GM13976 (cell line): ENCODE data around the gene SCGN.

ENCODE experiments used
- DNase-seq: peaks from one replicate; pipeline ENCODE4 v3.0.0; 2012; ENCODE audit warnings: low spot score
- in situ Hi-C: fragments of 300-500 bp; cut with MboI; formaldehyde crosslinking; loops from one replicate; pipeline ENCODE4 v1.12.0; 2022; ENCODE audit warnings: low sequenced_read_pairs, mixed read lengths, inconsistent platforms; ENCODE audit not compliant: unreplicated experiment
- TF ChIP-seq, protein P1 (sequence below): IDR thresholded peaks from 2 replicates; pipeline ENCODE4 v1.5.1; 2012; ENCODE audit warnings: borderline replicate concordance, mild to moderate bottlenecking; ENCODE audit not compliant: insufficient read depth; ENCODE audit errors: extremely low read depth, missing control alignments, control extremely low read depth

SCGN gene

DNA sequence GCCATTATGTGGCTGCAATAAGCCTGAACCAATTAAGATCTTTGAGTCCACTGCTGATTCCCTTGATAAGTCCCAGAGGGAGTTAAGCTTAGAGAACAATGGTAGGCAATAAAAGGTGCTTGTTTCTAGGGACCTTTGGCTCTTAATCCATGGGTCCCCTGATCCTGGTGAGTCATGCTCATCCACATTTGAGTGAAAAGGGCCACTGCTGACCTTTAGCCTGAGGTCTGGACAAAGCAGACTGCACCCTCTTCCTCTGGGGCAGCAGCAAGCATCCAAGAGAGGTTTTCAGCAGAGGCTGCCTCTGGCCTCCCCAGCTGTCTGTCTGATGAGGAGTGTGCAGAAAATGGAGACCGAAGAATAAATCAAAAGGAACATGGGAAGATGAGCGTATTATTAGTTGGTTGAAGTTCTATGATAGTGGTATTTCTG is 16.1 kb upstream of the SCGN start:
- in situ Hi-C loops, result no loop called here
- TF ChIP-seq, protein P1, sequence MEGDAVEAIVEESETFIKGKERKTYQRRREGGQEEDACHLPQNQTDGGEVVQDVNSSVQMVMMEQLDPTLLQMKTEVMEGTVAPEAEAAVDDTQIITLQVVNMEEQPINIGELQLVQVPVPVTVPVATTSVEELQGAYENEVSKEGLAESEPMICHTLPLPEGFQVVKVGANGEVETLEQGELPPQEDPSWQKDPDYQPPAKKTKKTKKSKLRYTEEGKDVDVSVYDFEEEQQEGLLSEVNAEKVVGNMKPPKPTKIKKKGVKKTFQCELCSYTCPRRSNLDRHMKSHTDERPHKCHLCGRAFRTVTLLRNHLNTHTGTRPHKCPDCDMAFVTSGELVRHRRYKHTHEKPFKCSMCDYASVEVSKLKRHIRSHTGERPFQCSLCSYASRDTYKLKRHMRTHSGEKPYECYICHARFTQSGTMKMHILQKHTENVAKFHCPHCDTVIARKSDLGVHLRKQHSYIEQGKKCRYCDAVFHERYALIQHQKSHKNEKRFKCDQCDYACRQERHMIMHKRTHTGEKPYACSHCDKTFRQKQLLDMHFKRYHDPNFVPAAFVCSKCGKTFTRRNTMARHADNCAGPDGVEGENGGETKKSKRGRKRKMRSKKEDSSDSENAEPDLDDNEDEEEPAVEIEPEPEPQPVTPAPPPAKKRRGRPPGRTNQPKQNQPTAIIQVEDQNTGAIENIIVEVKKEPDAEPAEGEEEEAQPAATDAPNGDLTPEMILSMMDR, result no peak
- no peak for DNase-seq

DNA sequence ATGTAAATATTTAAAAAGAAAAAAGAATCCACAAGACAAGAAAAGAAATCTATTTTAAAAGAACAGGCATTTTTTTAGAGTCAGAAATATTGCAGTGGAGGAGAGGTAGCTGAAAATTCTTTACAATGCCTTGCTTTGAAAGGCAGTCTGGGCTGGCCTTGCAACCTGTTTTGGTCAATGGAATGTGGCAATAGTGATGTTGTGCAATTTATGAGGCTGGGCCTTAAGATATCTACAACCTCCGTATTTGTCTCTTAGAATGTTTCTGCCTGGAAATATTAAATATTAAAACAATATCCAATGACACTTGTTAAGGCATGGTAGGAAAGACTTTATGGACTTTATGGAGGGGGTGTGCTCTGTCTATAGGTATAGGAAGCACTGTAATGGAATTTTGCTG is 14.8 kb upstream of the SCGN start:
- DNase-seq, result no peak
- TF ChIP-seq, protein P1, result no peak
- in situ Hi-C loops, result no loop called here

DNA sequence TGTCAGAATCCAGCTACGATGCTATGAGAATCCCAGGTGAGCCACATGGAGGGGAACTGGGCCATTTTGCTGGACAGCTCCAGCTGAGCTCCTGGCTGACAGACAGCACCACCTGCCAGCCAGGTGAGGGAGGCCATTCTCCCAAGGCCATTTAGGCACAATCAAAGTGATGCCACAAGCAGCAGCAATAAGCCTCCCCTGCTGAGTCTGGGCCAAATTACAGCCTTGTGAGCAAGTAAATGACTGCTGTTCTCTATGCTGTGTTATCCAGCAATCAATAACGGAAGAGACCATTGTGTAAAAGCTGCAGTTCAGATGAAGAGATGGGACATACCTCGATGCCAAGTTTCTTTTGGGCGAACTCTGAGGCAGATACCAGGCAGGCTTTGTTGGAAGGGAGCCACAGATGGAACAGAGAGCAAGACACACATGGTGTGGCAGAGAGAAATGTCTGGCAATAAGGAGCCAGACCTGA is 14.0 kb upstream of the SCGN start:
- DNase-seq, result no peak
- in situ Hi-C loops, result no loop called here
- TF ChIP-seq, protein P1, result no peak

DNA sequence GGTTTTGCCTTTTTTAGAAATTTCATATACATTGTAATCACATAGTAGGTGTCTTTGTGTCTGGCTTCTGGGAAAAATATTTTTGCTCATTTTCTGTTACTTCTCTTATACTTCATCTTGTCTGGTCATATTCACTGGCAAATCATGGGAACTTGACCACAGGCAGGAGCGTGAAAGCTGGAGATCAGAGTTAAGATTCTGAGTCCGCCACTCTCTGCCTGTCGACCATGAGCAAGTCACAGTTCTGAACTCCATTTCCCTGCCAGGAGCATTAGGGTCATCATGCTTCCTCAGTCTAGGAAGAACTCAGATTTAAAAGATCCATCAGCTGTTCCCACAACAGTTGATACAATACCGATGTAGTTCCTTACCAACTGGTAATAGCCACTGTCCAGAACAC is 12.4 kb upstream of the SCGN start:
- in situ Hi-C loops, result no loop called here
- no peak for DNase-seq
- TF ChIP-seq, protein P1, result no peak

DNA sequence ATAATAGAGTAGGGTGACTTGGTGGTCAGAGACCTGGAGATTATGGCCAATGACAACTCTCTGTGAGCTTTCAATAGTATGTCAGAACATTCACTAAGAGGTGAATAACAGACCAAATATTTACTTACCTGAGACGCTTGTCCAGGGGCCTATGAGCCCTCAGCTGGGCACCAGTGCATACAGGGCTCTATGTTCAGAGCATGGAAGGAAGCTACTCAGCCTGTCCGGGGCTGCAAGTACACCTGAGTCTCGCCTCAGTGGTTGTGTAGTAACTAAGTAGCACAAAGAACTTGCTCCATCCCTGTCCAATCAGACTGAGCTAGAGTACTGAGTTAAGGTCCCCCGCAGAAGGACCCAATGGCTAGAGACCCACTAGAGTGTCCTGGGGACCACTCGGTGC is 11.6 kb upstream of the SCGN start:
- DNase-seq, result no peak
- TF ChIP-seq, protein P1, result no peak
- in situ Hi-C loops, result no loop called here

DNA sequence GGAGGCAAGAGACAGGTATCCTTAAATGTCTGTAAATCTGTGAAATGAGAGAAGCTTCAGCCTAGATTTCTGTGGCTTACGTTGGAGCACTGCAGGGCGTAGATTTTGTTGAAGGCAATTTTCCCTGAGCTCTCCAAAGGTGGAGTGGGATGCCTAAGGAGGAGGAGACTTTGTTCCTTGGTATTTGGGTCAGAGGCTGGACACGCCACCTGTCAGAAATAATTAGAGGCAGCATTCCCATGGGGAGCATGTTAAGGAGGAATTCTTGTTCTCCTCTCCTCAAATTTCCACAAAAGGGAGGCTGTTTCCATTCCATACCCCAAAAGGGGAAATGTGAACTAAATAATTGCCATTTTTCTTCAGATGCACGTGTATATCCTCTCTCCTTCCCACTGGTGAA is 11.1 kb upstream of the SCGN start:
- TF ChIP-seq, protein P1, result no peak
- DNase-seq, result no peak
- in situ Hi-C loops, result no loop called here

DNA sequence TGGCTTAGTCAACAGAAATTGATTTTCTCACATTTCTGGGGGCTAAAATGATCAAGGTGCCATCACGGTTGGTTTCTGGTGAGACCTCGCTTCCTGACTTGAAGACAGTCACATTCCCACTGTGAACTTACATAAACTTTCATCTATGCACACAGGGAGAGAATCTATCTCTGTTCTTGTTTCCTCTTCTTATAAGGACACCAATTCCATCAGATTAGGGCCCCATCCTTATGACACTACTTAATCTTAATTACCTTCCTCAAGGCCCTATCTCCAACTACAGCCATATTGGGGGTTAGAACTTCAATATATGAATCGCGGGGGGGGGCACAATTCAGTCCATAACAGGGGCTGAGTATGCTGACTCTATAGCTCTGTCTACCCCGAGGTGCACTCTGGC is 10.6 kb upstream of the SCGN start:
- DNase-seq, result no peak
- TF ChIP-seq, protein P1, result no peak
- in situ Hi-C loops, result no loop called here
